Trophoblast cell (in vitro differentiated cells and primary cell): ENCODE data around the gene NTSR1.

Source experiments
- DNase-seq, 2 donors: peaks; one replicate each; pipeline ENCODE4 v3.0.0-alpha.2; 2016
- H2AFZ ChIP-seq: 2 replicates; pipeline ENCODE4 v1.6.1; 2013; ENCODE audit warnings: low read length, moderate library complexity, mild to moderate bottlenecking; ENCODE audit not compliant: insufficient read depth, poor library complexity
- H2AK5ac ChIP-seq: 2 replicates; pipeline ENCODE4 v1.6.1; 2013; ENCODE audit warnings: mild to moderate bottlenecking, low read length
- H2BK120ac ChIP-seq: 2 replicates; pipeline ENCODE4 v1.6.1; 2013; ENCODE audit warnings: low read length, mild to moderate bottlenecking, moderate library complexity; ENCODE audit not compliant: insufficient read depth, poor library complexity
- H2BK12ac ChIP-seq: 2 replicates; pipeline ENCODE4 v1.6.1; 2013; ENCODE audit warnings: mild to moderate bottlenecking, low read length, moderate library complexity
- H2BK5ac ChIP-seq: 2 replicates; pipeline ENCODE4 v1.6.1; 2013; ENCODE audit warnings: low read length, low read depth, moderate library complexity, mild to moderate bottlenecking; ENCODE audit not compliant: poor library complexity
- H3K14ac ChIP-seq: 2 replicates; pipeline ENCODE4 v1.6.1; 2013; ENCODE audit warnings: mild to moderate bottlenecking, low read length
- H3K18ac ChIP-seq: 2 replicates; pipeline ENCODE4 v1.6.1; 2013; ENCODE audit warnings: mild to moderate bottlenecking, low read length
- H3K23ac ChIP-seq: 2 replicates; pipeline ENCODE4 v1.6.1; 2013; ENCODE audit warnings: low read length
- H3K27ac ChIP-seq: 2 replicates; pipeline ENCODE4 v1.5.1; 2013; ENCODE audit warnings: low read depth, mild to moderate bottlenecking, inconsistent platforms, low read length, moderate library complexity
- H3K27me3 ChIP-seq: 2 replicates; pipeline ENCODE4 v1.6.1; 2013; ENCODE audit warnings: inconsistent platforms, mild to moderate bottlenecking, low read length, moderate library complexity; ENCODE audit not compliant: insufficient read depth
- H3K36me3 ChIP-seq, 2 experiments: 1 replicate in 1 of 2; 2 replicates in 1 of 2; pipeline ENCODE4 v1.6.1; 2013; ENCODE audit warnings: low read length in 2 of 2, mild to moderate bottlenecking in 2 of 2, moderate library complexity in 1 of 2; ENCODE audit not compliant: insufficient read depth in 2 of 2, control insufficient read depth in 1 of 2
- H3K4ac ChIP-seq: 2 replicates; pipeline ENCODE4 v1.6.1; 2013; ENCODE audit warnings: low read depth, mild to moderate bottlenecking, low read length, moderate library complexity
- H3K4me1 ChIP-seq, 2 experiments: 1 replicate in 1 of 2; 2 replicates in 1 of 2; pipeline ENCODE4 v1.6.1; 2013; ENCODE audit warnings: low read length in 2 of 2, mild to moderate bottlenecking in 2 of 2, moderate library complexity in 1 of 2; ENCODE audit not compliant: insufficient read depth in 2 of 2, control insufficient read depth in 1 of 2
- H3K4me2 ChIP-seq: 2 replicates; pipeline ENCODE4 v1.6.1; 2013; ENCODE audit warnings: inconsistent platforms, mild to moderate bottlenecking, low read length, moderate library complexity
- H3K4me3 ChIP-seq: 2 replicates; pipeline ENCODE4 v1.5.1; 2013; ENCODE audit warnings: mild to moderate bottlenecking, low read depth, low read length, inconsistent platforms
- H3K79me1 ChIP-seq: one replicate; pipeline ENCODE4 v1.6.1; 2013; ENCODE audit warnings: low read length
- H3K79me2 ChIP-seq: 2 replicates; pipeline ENCODE4 v1.6.1; 2013; ENCODE audit warnings: low read length, mild to moderate bottlenecking; ENCODE audit not compliant: control insufficient read depth, insufficient read depth, poor library complexity
- H3K9ac ChIP-seq: 2 replicates; pipeline ENCODE4 v1.6.1; 2013; ENCODE audit warnings: mild to moderate bottlenecking, low read length
- H3K9me3 ChIP-seq: 2 replicates; pipeline ENCODE4 v1.6.1; 2013; ENCODE audit warnings: low read depth, mild to moderate bottlenecking, control low read depth, inconsistent platforms, low read length; ENCODE audit not compliant: insufficient read depth
- H4K12ac ChIP-seq: 2 replicates; pipeline ENCODE4 v1.6.1; 2013; ENCODE audit warnings: low read depth, mild to moderate bottlenecking, low read length, moderate library complexity
- H4K8ac ChIP-seq: 2 replicates; pipeline ENCODE4 v1.6.1; 2013; ENCODE audit warnings: low read depth, mild to moderate bottlenecking, low read length, moderate library complexity
- H4K91ac ChIP-seq: one replicate; pipeline ENCODE4 v1.6.1; 2013; ENCODE audit warnings: low read depth, mild to moderate bottlenecking, low read length, moderate library complexity
- WGBS: extraction: QIAGEN DNeasy Blood & Tissue Kit; methylation state at CpG from one replicate; pipeline ENCODE4 v1.1.7; 2013; ENCODE audit warnings: missing lambda C conversion rate; ENCODE audit not compliant: insufficient read length, insufficient coverage; ENCODE audit errors: extremely low coverage; 5-methylcytosine and 5-hydroxymethylcytosine counted together

Gene NTSR1

DNA sequence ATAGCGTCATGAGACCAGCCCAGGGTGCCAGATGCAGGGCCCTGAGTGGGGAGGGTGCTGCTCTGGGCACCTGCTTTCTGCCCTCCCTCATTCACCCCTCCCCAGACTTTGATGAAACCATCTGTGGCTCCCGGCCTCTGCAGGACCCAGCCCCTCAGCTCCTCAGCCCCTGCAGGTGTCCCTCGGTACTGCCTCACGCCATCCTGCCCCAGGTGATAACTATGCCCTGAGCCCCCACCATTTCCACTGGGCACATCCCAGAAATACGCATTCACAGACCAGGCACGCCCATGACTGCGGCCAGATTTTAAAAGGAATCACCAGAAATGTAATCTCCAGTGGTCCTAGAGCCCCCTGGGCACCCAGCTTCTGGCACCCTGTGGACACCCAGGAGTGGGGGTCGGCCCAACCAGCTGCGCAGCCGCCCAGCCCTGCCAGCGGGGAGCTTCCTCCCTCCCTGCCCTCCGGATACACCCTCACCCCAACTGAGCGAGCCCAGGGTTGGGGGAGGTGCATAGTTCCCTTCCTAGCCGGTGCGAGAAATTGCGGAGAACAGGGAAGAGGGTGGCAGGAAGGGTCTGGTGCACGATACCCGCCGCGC is 615 bp upstream of the NTSR1 start:
- Histone ChIP-seq H3K4me2 (no peak overlapping the region), H3K9ac (no peak overlapping the region), H2BK5ac (no peak overlapping the region), H4K12ac (no peak overlapping the region), H3K4me1 (no peaks in the 10 kb centered on the region), H3K27ac (no peak overlapping the region), H2BK12ac (no peak overlapping the region), H3K27me3 (peaks cover 29% of the 10 kb centered on the region), H3K14ac (no peak overlapping the region), H3K23ac (no peak overlapping the region), H4K8ac (no peak overlapping the region), H3K36me3 (no peaks in the 10 kb centered on the region), H3K9me3 (peaks cover 7% of the 10 kb centered on the region), H3K79me2 (no peaks in the 10 kb centered on the region), H2AFZ (no peak overlapping the region), H2AK5ac (no peak overlapping the region), H3K4ac (no peak overlapping the region), H3K4me3 (no peak overlapping the region), H3K79me1 (no peaks in the 10 kb centered on the region), H2BK120ac (no peak overlapping the region), H4K91ac (no peak overlapping the region), H3K18ac (no peak overlapping the region)
- no CpG with 5 or more reads among the region's 20 CpGs for WGBS
- DNase-seq, result no peak

DNA sequence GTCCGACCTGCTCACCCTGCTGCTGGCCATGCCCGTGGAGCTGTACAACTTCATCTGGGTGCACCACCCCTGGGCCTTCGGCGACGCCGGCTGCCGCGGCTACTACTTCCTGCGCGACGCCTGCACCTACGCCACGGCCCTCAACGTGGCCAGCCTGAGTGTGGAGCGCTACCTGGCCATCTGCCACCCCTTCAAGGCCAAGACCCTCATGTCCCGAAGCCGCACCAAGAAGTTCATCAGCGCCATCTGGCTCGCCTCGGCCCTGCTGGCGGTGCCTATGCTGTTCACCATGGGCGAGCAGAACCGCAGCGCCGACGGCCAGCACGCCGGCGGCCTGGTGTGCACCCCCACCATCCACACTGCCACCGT is 885 bp downstream of the NTSR1 start:
- Histone ChIP-seq H3K27me3 (peaks cover 29% of the 10 kb centered on the region), H4K12ac (no peak overlapping the region), H3K79me2 (no peaks in the 10 kb centered on the region), H2AK5ac (no peak overlapping the region), H3K36me3 (no peaks in the 10 kb centered on the region), H3K4me1 (no peaks in the 10 kb centered on the region), H3K79me1 (no peaks in the 10 kb centered on the region), H2BK5ac (no peak overlapping the region), H4K91ac (no peak overlapping the region), H2BK120ac (no peak overlapping the region), H3K9me3 (peaks cover 11% of the 10 kb centered on the region), H3K9ac (no peak overlapping the region), H3K4me3 (no peak overlapping the region), H3K23ac (no peak overlapping the region), H2BK12ac (no peak overlapping the region), H2AFZ (no peak overlapping the region), H3K27ac (no peak overlapping the region), H3K4me2 (no peak overlapping the region), H3K18ac (no peak overlapping the region), H3K4ac (no peak overlapping the region), H4K8ac (no peak overlapping the region), H3K14ac (no peak overlapping the region)
- WGBS, result no CpG with 5 or more reads among the region's 30 CpGs
- no peak for DNase-seq

DNA sequence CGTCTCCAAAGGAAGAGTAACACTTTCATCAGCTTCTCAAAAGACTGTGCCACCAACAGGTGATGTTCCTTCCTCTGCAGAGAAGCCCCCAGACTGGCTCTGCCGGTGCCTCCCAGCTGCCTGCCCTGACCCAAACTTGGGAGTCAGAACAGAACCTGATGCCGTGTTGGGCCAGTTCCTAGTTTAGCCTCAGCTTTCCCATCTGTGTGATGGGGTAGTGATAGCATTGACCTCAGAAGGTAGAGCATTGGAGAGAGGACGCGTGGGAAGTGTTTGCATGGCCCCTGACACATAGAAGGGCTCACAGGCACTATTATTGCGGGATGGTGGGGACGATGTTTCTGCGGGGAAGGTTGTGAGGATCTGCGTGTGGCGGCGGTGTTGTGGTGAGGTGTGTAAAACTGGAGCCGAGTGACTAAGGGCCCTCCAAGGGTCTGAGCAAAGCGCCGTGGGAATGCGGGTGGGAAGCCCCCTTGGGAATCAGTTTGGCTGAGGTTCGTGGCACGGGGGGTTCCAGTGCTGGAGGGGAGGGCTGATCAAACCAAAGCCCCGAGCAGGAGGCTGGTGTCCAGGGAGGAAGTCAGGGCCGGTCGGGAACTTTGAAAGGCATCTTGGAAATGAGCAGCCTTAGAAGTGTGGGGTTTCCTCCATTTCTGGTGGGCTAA is 1.7 kb downstream of the NTSR1 start:
- Histone ChIP-seq H4K8ac (no peak overlapping the region), H2AK5ac (no peak overlapping the region), H2BK5ac (no peak overlapping the region), H3K4ac (no peak overlapping the region), H3K18ac (no peak overlapping the region), H3K36me3 (no peaks in the 10 kb centered on the region), H3K27me3 (peaks cover 29% of the 10 kb centered on the region), H2BK120ac (no peak overlapping the region), H4K91ac (no peak overlapping the region), H3K14ac (no peak overlapping the region), H3K9me3 (peaks cover 15% of the 10 kb centered on the region), H2BK12ac (no peak overlapping the region), H3K27ac (no peak overlapping the region), H3K4me2 (no peak overlapping the region), H2AFZ (no peak overlapping the region), H3K4me1 (no peaks in the 10 kb centered on the region), H3K23ac (no peak overlapping the region), H3K79me2 (no peaks in the 10 kb centered on the region), H4K12ac (no peak overlapping the region), H3K79me1 (no peaks in the 10 kb centered on the region), H3K4me3 (no peak overlapping the region), H3K9ac (no peak overlapping the region)
- no peak for DNase-seq
- WGBS, result no CpG with 5 or more reads among the region's 20 CpGs

DNA sequence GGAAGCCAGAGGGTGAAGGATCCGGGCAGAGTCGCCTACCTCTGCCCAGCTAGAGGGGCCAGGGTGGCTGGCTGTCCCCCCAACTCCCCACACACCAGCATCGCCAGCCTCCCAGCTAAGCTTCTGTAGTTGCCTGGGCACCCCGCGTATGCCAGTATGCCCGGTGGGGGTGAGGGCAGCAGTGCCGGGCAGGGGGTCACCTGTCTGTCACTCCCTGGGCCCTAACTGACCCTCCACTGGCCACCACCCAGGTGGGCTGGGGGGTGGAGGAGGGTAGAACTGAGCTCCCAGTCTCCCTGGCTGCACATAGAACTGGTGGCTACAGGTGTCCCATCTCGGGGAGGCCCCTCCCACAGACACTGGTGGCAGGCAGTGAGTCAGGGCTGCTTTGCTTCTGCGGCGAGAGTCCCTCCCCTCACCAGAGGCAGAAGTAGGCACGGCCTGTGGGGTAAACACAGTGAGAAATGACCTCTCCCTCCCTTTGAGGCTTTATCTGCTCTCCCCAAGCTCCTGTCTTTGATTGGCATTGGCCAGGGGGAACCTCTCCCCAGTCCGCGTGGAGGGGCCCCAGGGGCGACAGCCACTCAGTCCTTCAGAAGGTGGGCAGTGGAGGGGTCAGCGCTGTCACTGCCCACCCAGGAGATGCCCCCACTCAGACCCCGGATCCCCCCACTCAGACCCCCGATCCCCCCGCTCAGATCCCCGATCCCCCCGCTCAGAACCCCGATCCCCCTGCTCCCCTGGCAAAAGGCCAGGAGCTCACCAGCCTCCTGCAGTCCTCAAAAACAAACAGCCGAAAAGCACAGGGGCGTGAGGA is 2.5 kb downstream of the NTSR1 start:
- Histone ChIP-seq H3K14ac (no peak overlapping the region), H3K27me3 (peaks cover 29% of the 10 kb centered on the region), H2BK5ac (no peak overlapping the region), H2AK5ac (no peak overlapping the region), H3K9me3 (peaks cover 14% of the 10 kb centered on the region), H3K79me1 (no peaks in the 10 kb centered on the region), H3K4me1 (peaks cover 0 to 2% of the 10 kb centered on the region in 2 experiments), H3K18ac (no peak overlapping the region), H3K4me3 (no peak overlapping the region), H2AFZ (no peak overlapping the region), H4K12ac (no peak overlapping the region), H2BK120ac (no peak overlapping the region), H4K91ac (no peak overlapping the region), H3K36me3 (no peaks in the 10 kb centered on the region), H3K27ac (no peak overlapping the region), H4K8ac (no peak overlapping the region), H2BK12ac (no peak overlapping the region), H3K9ac (no peak overlapping the region), H3K4ac (no peak overlapping the region), H3K23ac (no peak overlapping the region), H3K4me2 (no peak overlapping the region), H3K79me2 (no peaks in the 10 kb centered on the region)
- no CpG with 5 or more reads among the region's 23 CpGs for WGBS
- DNase-seq, result no peak
